Aorta (tissue), 5 donors: ENCODE results near the gene NUP210L. TPM values are rescaled to one million over a fixed set of nuclear protein-coding genes. Genes with fewer than 3 reads are reported as not detected.
"Not testable (repeated sequence)": the region's sequence is repeated elsewhere in the genome, so short reads cannot be mapped to it uniquely, and the experiment has no call there.

ENCODE experiments used
- ATAC-seq: fragments of 200-7000 bp; cut with Tn5 transposase; one replicate; pipeline ENCODE4 v1.9.1; 2022; ENCODE audit warnings: moderate library complexity; ENCODE audit not compliant: low FRiP score
- DNase-seq, 2 donors: peaks; one replicate each; pipeline ENCODE4 v3.0.0-alpha.2; 2020
- H3K27ac ChIP-seq, 2 donors: one replicate each; pipeline ENCODE4 v1.5.1; 2013; ENCODE audit warnings: low read length in 2 of 2, mild to moderate bottlenecking in 2 of 2, moderate library complexity in 2 of 2, control low read depth in 1 of 2, inconsistent platforms in 1 of 2, low read depth in 1 of 2
- H3K27me3 ChIP-seq, 2 donors: one replicate each; pipeline ENCODE4 v1.6.1; 2013; ENCODE audit warnings: control low read depth in 1 of 2, low read length in 1 of 2, mild to moderate bottlenecking in 1 of 2, moderate library complexity in 1 of 2; ENCODE audit not compliant: insufficient read depth in 2 of 2, control insufficient read depth in 1 of 2
- H3K36me3 ChIP-seq, 2 donors: one replicate each; pipeline ENCODE4 v1.6.1; 2013; ENCODE audit warnings: control low read depth in 1 of 2, low read length in 1 of 2, mild to moderate bottlenecking in 1 of 2; ENCODE audit not compliant: insufficient read depth in 2 of 2, control insufficient read depth in 1 of 2
- H3K4me1 ChIP-seq, 2 donors: one replicate each; pipeline ENCODE4 v1.6.1; 2013; ENCODE audit warnings: low read length in 2 of 2, control low read depth in 1 of 2, mild to moderate bottlenecking in 1 of 2, moderate library complexity in 1 of 2; ENCODE audit not compliant: insufficient read depth in 2 of 2, control insufficient read depth in 1 of 2
- H3K4me3 ChIP-seq, 2 donors: one replicate each; pipeline ENCODE4 v1.5.1; 2013; ENCODE audit warnings: low read length in 2 of 2, control low read depth in 1 of 2, mild to moderate bottlenecking in 1 of 2
- H3K9me3 ChIP-seq: one replicate; pipeline ENCODE4 v1.6.1; 2013; ENCODE audit warnings: mild to moderate bottlenecking, low read length; ENCODE audit not compliant: control insufficient read depth
- WGBS, 2 donors: extraction: QIAGEN DNeasy Blood & Tissue Kit; methylation state at CpG; one replicate each; pipeline ENCODE4 v1.1.7; 2013; 5-methylcytosine and 5-hydroxymethylcytosine counted together
- intact Hi-C, 2 donors: fragments of 100-400 bp; cut with DNase I; formaldehyde crosslinking; loops; one replicate each; pipeline versions ENCODE4 v1.14.2 to v1.15.0; 2022
- polyA plus RNA-seq, 2 donors: library from polyadenylated mRNA; stranded (reverse); fragments of 200-250 nt; gene quantifications; one replicate each; pipeline ENCODE4 v1.2.3, GENCODE V29; 2013
- total RNA-seq, 2 donors: library from RNA; stranded (reverse); fragmentation: NEBNext Ultra II Directional; extraction: Animal tissue kit (Norgen Biotek cat#: 25700); gene quantifications; one replicate each; pipeline ENCODE4 v1.2.1, GENCODE V29; 2021
- donor health status: healthy with polysubstance abuse.
- donor health status: Bipolar disorder and iron deficiency.
- donor health status: DM: no; HTN: no; CAD: no.
- donor health status: DM: no; HTN: no; CAD: no.
- donor health status: DM: yes; HTN: yes; CAD: no.

NUP210L gene
- total and polyA plus RNA-seq, 4 donors, result 0.12 to 0.16 (median 0.15) TPM; not detected in 1

DNA sequence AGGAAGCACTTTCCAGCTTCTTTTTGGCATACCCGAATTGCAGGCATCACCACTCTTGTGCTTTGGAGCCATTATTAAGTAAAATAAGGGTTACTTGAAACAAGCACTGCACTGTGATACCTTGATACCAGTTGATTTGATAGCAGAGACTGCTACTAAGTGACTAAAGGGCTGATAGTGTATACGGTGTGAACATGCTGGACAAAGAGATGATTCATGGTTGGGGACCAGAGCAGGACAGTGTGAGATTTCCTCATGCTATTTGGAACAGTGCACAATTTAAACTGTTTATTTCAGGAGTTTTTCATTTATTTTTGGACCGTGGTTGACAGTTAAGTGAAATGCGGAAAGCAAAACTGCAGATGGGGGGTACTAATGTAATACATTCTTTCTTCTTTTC lies 154.5 kb downstream of the NUP210L start:
- no peak overlapping the region for H3K4me3 ChIP-seq
- peaks cover 0 to 2% of the 10 kb centered on the region in 2 donors for H3K36me3 ChIP-seq
- ATAC-seq, result no peak
- intact Hi-C loops, result loop anchor here (10.0 kb wide), 2 partner anchors 154 to 636 kb away; partner anchors contain the start of gene NUP210L (in 2 of the 2)
- no peaks in the 10 kb centered on the region for H3K4me1 ChIP-seq
- no peaks in the 10 kb centered on the region for H3K9me3 ChIP-seq
- H3K27me3 ChIP-seq, result no peaks in the 10 kb centered on the region
- 66 to 74% methylated on average over 4 of the region's 4 CpGs for WGBS, 2 donors
- H3K27ac ChIP-seq, result no peak overlapping the region
- no peak for DNase-seq

DNA sequence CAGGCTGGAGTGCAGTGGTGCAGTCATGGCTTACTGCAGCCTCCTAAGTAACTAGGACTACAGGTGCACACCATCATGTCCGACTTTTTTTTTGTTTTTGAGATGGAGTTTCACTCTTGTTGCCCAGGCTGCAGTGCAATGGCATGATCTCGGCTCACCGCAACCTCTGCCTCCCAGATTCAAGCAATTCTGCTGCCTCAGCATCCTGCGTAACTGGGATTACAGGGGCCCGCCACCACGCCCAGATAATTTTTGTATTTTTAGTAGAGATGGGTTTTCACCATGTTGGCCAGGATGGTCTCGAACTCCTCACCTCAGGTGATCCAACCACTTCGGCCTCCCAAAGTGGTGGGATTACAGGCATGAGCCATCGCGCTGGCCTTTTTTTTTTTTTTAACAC lies 158.0 kb downstream of the NUP210L start:
- ATAC-seq, H3K36me3 ChIP-seq, H3K27ac ChIP-seq, H3K4me1 ChIP-seq, H3K9me3 ChIP-seq, DNase-seq, H3K4me3 ChIP-seq, H3K27me3 ChIP-seq, intact Hi-C loops: not testable (repeated sequence)
- 95 to 96% methylated on average over 10 of the region's 10 CpGs for WGBS, 2 donors

DNA sequence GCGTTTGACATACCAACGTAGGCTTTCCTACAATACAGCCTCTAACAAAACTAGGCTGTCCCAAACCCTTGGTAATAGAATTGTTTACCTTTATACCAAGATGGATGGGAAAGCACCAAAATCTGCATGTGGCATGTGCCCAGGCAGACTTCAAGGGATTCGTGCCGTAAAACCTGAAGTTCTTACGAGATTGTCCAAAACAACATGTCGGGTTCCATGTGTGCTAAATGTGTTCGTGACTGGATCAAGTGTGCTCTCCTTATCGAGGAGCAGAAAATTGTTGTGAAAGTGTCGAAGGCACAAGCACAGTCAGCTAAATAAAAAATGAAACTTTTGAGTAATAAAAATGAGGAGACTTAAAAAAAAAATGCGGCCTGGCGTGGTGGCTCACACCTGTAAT lies 159.2 kb downstream of the NUP210L start:
- ATAC-seq, result no peak
- peaks cover 0 to 10% of the 10 kb centered on the region in 2 donors for H3K4me1 ChIP-seq

DNA sequence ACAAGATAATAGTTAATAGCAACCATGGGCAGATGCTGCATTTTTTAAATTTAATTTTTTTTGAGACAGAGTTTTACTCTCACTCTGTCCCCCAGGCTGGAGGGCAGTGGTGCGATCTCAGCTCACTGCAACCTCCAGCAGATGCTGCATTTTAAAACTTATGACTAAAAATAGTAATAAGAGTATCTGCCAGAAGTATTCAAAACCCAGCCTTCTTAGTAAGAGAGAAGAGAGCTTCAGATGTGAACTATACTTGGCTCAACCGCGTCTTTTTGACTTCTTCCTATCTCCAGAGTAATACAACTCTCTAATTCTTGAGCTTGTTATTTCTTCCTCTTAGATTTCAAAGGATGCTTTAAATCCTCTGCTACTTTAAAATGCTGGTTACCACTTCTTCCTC lies 159.7 kb downstream of the NUP210L start:
- no peak for DNase-seq
- WGBS, 2 donors, result 86 to 92% methylated on average over 3 of the region's 3 CpGs
- peaks cover 0 to 3% of the 10 kb centered on the region in 2 donors for H3K36me3 ChIP-seq
- no peaks in the 10 kb centered on the region for H3K27me3 ChIP-seq
- H3K9me3 ChIP-seq, result no peaks in the 10 kb centered on the region
- H3K4me3 ChIP-seq, result no peak overlapping the region
- peaks cover 0 to 10% of the 10 kb centered on the region in 2 donors for H3K4me1 ChIP-seq
- no peak overlapping the region for H3K27ac ChIP-seq
- intact Hi-C loops, result no loop called here
- ATAC-seq, result no peak

More for the DNA sequence above, 159.2 kb downstream of the NUP210L start:
- 91 to 94% methylated on average over 11 of the region's 11 CpGs for whole genome bisulfite sequencing, 2 donors
- Histone ChIP-seq H3K27me3 (no peaks in the 10 kb centered on the region), H3K27ac (no peak overlapping the region), H3K36me3 (peaks cover 0 to 3% of the 10 kb centered on the region in 2 donors), H3K4me3 (no peak overlapping the region), H3K9me3 (no peaks in the 10 kb centered on the region)
- no peak for DNase-seq
- intact Hi-C loops, result no loop called here

DNA sequence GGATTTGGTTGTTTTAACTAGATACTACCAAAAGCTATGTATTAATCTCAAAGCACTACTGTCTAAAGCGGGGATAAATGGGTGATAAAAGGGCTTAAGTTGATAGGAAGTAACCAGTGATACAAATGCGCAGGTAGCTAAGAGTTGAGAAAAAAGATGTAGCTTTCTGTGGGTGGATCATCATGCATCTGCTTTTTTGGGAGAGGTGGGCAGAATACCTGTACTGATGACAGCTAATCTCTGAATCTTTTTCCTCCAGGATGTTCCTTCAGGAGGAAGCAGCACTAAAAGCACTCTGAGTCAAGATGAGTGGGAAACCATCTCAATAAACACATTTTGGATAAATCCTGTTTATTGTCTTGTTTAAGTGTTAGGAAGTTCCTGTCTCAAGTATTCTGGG lies 163.1 kb downstream of the NUP210L start:
- ATAC-seq, result no peak
- Histone ChIP-seq H3K36me3 (peaks cover 0 to 3% of the 10 kb centered on the region in 2 donors), H3K9me3 (no peaks in the 10 kb centered on the region), H3K27me3 (no peaks in the 10 kb centered on the region), H3K27ac (no peak overlapping the region), H3K4me3 (peak overlapping the region in 1 of 2 donors; percentile 98), H3K4me1 (peaks cover 0 to 10% of the 10 kb centered on the region in 2 donors)
- no peak for DNase-seq
- WGBS, 2 donors, result 94% methylated on average over 2 of the region's 2 CpGs
- intact Hi-C loops, result loop anchor here in 1 of 2 donors (5.0 kb wide), 1 partner anchor 280 kb away; the partner anchor contains the start of gene HAX1

DNA sequence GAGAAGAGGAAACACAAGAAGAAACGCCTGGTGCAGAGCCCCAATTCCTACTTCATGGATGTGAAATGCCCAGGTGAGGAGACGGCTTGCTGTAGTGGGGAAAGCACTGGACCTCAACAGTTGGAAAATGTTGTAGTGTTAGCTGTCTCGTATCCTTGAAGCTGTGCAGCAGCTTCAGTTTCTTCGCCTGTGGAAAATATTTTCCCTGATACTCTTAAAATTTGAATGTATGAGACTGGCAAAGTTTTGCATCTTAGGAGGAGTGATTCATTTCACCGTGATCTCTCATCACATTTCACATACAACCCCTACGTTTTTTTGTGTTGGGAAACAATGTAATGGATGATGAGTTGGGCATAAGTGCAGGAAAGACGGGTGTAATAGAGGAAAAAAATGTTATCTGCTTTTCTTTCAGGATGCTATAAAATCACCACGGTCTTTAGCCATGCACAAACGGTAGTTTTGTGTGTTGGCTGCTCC lies 163.7 kb downstream of the NUP210L start:
- Histone ChIP-seq H3K9me3 (no peaks in the 10 kb centered on the region), H3K4me1 (peaks cover 2 to 10% of the 10 kb centered on the region in 2 donors), H3K27ac (peak overlapping the region in 1 of 2 donors; percentile 75), H3K36me3 (peaks cover 0 to 3% of the 10 kb centered on the region in 2 donors), H3K4me3 (peak overlapping the region; percentile 94 to 98), H3K27me3 (no peaks in the 10 kb centered on the region)
- ATAC-seq (no peak), DNase-seq (peak in 1 of 2 donors; percentile 3)
- 11 to 13% methylated on average over 9 of the region's 9 CpGs for WGBS, 2 donors
- intact Hi-C loops, result loop anchor here in 1 of 2 donors (5.0 kb wide), 1 partner anchor 281 kb away; the partner anchor contains the start of gene HAX1

DNA sequence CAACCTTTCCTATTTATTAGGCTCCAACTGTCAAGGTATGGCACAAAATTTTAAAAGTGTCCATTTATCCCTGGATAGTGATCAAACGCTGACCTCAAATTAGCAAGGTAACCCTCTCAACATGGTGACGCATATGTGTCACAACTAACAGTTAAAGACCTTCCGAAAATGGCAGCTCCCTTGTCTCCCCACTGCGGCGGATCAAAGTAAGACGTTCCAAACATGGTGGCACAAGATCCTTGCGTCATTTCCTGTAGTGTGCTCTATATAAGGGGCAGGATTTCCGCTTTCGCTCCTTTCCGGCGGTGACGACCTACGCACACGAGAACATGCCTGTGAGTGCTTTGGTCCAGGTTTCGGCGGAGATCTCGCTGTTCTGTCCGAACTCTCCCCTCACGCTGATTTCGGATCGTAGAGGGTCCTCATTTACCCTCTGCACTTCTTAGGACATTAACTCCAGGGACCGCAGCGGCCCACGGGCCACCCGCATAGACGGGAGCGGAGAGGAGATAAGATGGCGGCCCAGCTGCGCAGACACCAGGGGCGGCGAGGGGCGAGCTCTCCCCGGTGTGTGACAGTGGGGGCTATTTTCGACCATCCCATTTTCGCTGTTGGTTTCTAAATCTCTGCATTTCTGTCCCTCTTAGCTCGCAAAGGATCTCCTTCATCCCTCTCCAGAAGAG lies 164.3 kb downstream of the NUP210L start, which contains the start of gene RPS27:
TSS of gene RPS27 (plus strand) at position 295 of the 683 bp plus-strand sequence. CDS start at position 330, 35 bp downstream.
- ATAC-seq (peak; percentile 88), DNase-seq (peak; percentile 89 to 94)
- 0 to 1% methylated on average over 36 of the region's 36 CpGs for WGBS, 2 donors
- Histone ChIP-seq H3K36me3 (peaks cover 0 to 2% of the 10 kb centered on the region in 2 donors), H3K27me3 (no peaks in the 10 kb centered on the region), H3K4me1 (peaks cover 2 to 10% of the 10 kb centered on the region in 2 donors), H3K9me3 (no peaks in the 10 kb centered on the region), H3K27ac (peak within 1 kb of the TSS in 1 of 2 donors; percentile 75), H3K4me3 (peak within 1 kb of the TSS; percentile 94 to 98)
- intact Hi-C loops, result loop anchor here in 1 of 2 donors (5.0 kb wide), 1 partner anchor 282 kb away; the partner anchor contains the start of gene HAX1

DNA sequence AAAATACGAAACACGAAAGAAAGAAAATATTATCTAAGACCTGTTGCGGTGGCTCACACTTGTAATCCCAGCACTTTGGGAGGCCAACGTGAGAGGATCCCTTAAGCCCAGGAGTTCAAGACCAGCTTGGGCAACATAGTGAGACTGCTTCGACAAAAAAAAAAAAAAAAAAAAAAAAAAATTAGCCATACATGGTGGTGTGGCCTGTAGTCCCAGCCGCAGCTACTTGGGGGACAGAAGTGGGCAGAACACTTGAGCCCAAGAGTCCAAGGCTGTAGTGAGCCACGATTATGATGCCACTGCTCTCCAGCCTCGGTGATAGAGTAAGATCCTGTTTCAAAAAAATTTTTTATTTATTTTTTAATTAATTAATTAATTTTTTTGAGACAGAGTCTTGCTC lies 167.3 kb downstream of the NUP210L start:
- 78 to 79% methylated on average over 8 of the region's 8 CpGs for WGBS, 2 donors
- Histone ChIP-seq H3K27me3 (no peaks in the 10 kb centered on the region), H3K9me3 (no peaks in the 10 kb centered on the region), H3K4me3 (no peak overlapping the region), H3K4me1 (peaks cover 3 to 7% of the 10 kb centered on the region in 2 donors), H3K27ac (no peak overlapping the region), H3K36me3 (peaks cover 0 to under 1% of the 10 kb centered on the region in 2 donors)
- DNase-seq (peak in 1 of 2 donors; percentile 34), ATAC-seq (no peak)
- intact Hi-C loops, result loop anchor here (2.0 to 10.0 kb wide), 7 partner anchors 63 to 633 kb away; partner anchors contain the start of genes GATAD2B (in 2 of the 2), ILF2 (in 1 of the 2), NPR1 (in 1 of the 2) and S100A9 (in 1 of the 2)
